Activated CD4-positive, alpha-beta T cell treated with anti-CD3 and anti-CD28 coated beads, Interleukin-10, Interleukin-2, amounts not matched to agents 100 ng/mL and 50 ng/mL, durations not matched to agents 16 hours and 8 hours (primary cell): ENCODE measurements around the gene RXRB.
"Not testable (repeated sequence)": the region's sequence is repeated elsewhere in the genome, so short reads cannot be mapped to it uniquely, and the experiment has no call there.

Source experiments
- DNase-seq: peaks from one replicate; pipeline ENCODE4 v3.0.0-alpha.2; 2020

The RXRB gene

GRCh38 chr6:33200219-33201146 lies at the start of gene RXRB, which contains the start of gene SLC39A7:
TSS of gene RXRB (minus strand) at chr6:33200665. CDS start at chr6:33200476, 189 bp downstream.
TSS of gene SLC39A7 (plus strand) at chr6:33200867. CDS start at chr6:33201246, 379 bp downstream.
- peak; percentile 99 for DNase-seq

- DNase-seq, result peak; percentile 45
Observed at GRCh38 chr6:33249732-33250630, 49.5 kb upstream of the RXRB start.

GRCh38 chr6:33248932-33249731 lies 48.7 kb upstream of the RXRB start:
- DNase-seq, result peak; percentile 99

- DNase-seq, result no peak
Observed at GRCh38 chr6:33248643-33248931, 48.1 kb upstream of the RXRB start.

GRCh38 chr6:33247977-33248642 lies 47.6 kb upstream of the RXRB start:
- peak; percentile 92 for DNase-seq

GRCh38 chr6:33243476-33243875 lies 43.0 kb upstream of the RXRB start:
- DNase-seq, result no peak

- peak; percentile 72 for DNase-seq
Observed at GRCh38 chr6:33241968-33242367, 41.5 kb upstream of the RXRB start.

- no peak for DNase-seq
Observed at GRCh38 chr6:33237741-33238140, 37.3 kb upstream of the RXRB start.

- no peak for DNase-seq
Observed at GRCh38 chr6:33236852-33237251, 36.4 kb upstream of the RXRB start.

- no peak for DNase-seq
Observed at GRCh38 chr6:33236328-33236727, 35.9 kb upstream of the RXRB start.

GRCh38 chr6:33235221-33235634 lies 34.8 kb upstream of the RXRB start:
- no peak for DNase-seq

GRCh38 chr6:33226503-33227120 lies 26.1 kb upstream of the RXRB start:
- not testable (repeated sequence) for DNase-seq

GRCh38 chr6:33217681-33218080 lies 17.2 kb upstream of the RXRB start:
- no peak for DNase-seq

- DNase-seq, result no peak
Observed at GRCh38 chr6:33217246-33217645, 16.8 kb upstream of the RXRB start.

- DNase-seq, result no peak
Observed at GRCh38 chr6:33216117-33216649, 15.7 kb upstream of the RXRB start.

GRCh38 chr6:33215271-33216116 lies 15.0 kb upstream of the RXRB start:
- no peak for DNase-seq

GRCh38 chr6:33213989-33214335 lies 13.5 kb upstream of the RXRB start:
- DNase-seq, result no peak

GRCh38 chr6:33213166-33213988 lies 12.9 kb upstream of the RXRB start:
- no peak for DNase-seq

- no peak for DNase-seq
Observed at GRCh38 chr6:33212857-33213165, 12.3 kb upstream of the RXRB start.
